ENCODE results near the gene PJA2.
"Not testable (repeated sequence)": the region's sequence is repeated elsewhere in the genome, so short reads cannot be mapped to it uniquely, and the experiment has no call there.

PJA2 gene

DNA sequence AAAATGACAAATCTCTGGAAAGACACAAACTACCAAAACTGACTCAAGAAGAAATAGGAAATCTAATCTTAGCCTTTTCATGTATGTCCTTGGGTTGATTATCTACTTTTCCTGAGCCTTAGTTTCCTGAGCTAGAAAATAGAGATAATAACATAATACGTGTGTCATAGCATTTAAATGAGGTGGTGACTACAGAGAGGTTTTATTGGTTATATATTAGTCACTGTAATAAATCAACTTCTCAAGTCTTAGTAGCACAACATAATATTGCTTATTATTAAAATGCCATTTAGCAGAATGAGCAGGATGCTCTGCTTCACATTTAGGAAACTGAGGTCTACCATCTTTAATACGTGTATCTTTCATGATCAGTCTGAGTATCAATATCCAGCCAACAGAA lies 7.1 kb upstream of the PJA2 start:
- no peaks in the 10 kb centered on the region for H3K27me3 Mint-ChIP-seq
- no peak overlapping the region for H3K4me3 Mint-ChIP-seq
- intact Hi-C loops (cut with micrococcal nuclease) = no loop called here

DNA sequence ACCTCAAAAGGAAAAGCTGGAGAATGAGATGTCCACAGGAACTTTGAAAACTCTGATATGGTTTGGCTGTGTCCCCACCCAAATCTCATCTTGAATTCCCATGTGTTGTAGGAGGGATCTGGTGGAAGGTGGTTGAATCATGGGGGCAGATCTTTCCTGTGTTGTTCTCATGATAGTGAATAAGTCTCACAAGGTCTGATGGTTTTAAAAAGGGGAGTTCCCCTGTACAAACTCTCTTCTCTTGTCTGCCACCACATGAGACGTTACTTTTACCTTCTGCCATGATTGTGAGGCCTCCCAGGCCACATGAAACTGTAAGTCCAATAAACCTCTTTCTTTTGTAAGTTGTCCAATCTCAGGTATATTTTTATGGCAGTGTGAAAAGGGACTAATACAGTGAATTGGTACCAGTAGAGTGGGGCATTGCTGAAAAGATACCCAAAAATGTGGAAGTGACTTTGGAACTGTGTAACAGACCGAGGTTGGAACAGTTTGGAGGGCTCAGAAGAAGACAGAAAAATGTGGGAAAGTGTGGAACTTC lies 4.2 kb upstream of the PJA2 start:
- peaks cover 11% of the 10 kb centered on the region for H3K4me1 Mint-ChIP-seq (ENCODE audit: low read depth)
- intact Hi-C loops (cut with micrococcal nuclease); H3K27me3 Mint-ChIP-seq; H3K27ac Mint-ChIP-seq; H3K4me3 Mint-ChIP-seq; H3K9me3 Mint-ChIP-seq: not testable (repeated sequence)
- peaks cover 18% of the 10 kb centered on the region for H3K36me3 Mint-ChIP-seq (ENCODE audit: low read depth)

More for the DNA sequence above, 7.1 kb upstream of the PJA2 start:
- H3K27ac Mint-ChIP-seq = no peak overlapping the region
- peaks cover 5% of the 10 kb centered on the region for H3K4me1 Mint-ChIP-seq (ENCODE audit: low read depth)
- no peaks in the 10 kb centered on the region for H3K9me3 Mint-ChIP-seq
- H3K36me3 Mint-ChIP-seq (ENCODE audit: low read depth) = no peaks in the 10 kb centered on the region

GRCh38 chr5:109413458-109413857 lies 3.7 kb upstream of the PJA2 start:
- H3K9me3 Mint-ChIP-seq = no peaks in the 10 kb centered on the region
- H3K36me3 Mint-ChIP-seq (ENCODE audit: low read depth) = peaks cover 20% of the 10 kb centered on the region
- H3K27me3 Mint-ChIP-seq = no peaks in the 10 kb centered on the region
- H3K4me1 Mint-ChIP-seq (ENCODE audit: low read depth) = peaks cover 11% of the 10 kb centered on the region
- no peak overlapping the region for H3K27ac Mint-ChIP-seq
- intact Hi-C loops (cut with micrococcal nuclease) = no loop called here
- H3K4me3 Mint-ChIP-seq = no peak overlapping the region

DNA sequence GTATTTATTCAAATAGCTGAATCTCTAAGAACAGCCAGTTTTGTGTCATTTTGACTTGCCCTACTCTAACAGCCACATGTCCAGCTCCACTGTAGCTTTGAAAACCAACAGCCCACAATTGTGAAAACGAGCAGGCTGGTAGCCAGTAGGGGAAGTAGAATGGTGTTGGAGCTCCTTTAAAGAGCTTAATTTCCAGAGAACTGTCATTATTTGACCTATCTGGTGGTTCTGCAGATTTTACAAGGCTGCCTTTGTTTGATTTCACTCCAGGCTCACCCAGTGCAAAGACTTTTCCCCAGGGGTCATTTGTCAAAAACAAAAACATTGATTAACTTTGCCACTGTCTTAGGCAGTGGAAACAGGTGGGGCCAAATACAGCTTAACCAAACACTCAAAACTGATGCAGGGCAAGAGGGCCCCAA lies 3.2 kb upstream of the PJA2 start:
- peaks cover 11% of the 10 kb centered on the region for H3K4me1 Mint-ChIP-seq (ENCODE audit: low read depth)
- no peak overlapping the region for H3K4me3 Mint-ChIP-seq
- no peak overlapping the region for H3K27ac Mint-ChIP-seq
- intact Hi-C loops (cut with micrococcal nuclease) = no loop called here
- H3K27me3 Mint-ChIP-seq = no peaks in the 10 kb centered on the region
- H3K36me3 Mint-ChIP-seq (ENCODE audit: low read depth) = peaks cover 20% of the 10 kb centered on the region
- no peaks in the 10 kb centered on the region for H3K9me3 Mint-ChIP-seq

- Mint-ChIP-seq H3K27me3 (no peaks in the 10 kb centered on the region), H3K4me1 (ENCODE audit: low read depth) (peaks cover 15% of the 10 kb centered on the region), H3K36me3 (ENCODE audit: low read depth) (peaks cover 20% of the 10 kb centered on the region), H3K4me3 (no peak overlapping the region), H3K27ac (peak overlapping the region; percentile 98), H3K9me3 (no peaks in the 10 kb centered on the region)
- intact Hi-C loops (cut with micrococcal nuclease) = no loop called here
These were observed 1.9 kb upstream of the PJA2 start for GRCh38 chr5:109411627-109412026.

DNA sequence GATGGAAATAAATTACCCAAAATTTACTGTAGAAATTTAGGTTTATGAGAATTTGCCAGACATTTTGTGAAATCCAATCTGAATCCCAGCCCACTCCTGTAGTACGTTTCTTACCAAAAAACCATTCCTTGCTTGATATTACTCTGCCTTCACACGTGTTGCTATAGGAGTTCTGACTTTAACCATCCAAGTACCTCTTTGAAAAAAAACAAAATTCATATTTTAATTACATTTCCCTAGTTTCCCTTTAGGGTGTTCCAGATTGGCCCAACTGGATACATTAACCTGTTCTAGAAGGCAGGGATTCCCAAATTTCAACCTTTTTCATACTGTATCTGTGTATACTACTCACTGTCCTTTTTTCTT lies 1.4 kb upstream of the PJA2 start:
- peaks cover 20% of the 10 kb centered on the region for H3K4me1 Mint-ChIP-seq (ENCODE audit: low read depth)
- intact Hi-C loops (cut with micrococcal nuclease) = no loop called here
- peak overlapping the region; percentile 98 for H3K27ac Mint-ChIP-seq
- no peaks in the 10 kb centered on the region for H3K9me3 Mint-ChIP-seq
- peaks cover 23% of the 10 kb centered on the region for H3K36me3 Mint-ChIP-seq (ENCODE audit: low read depth)
- peak overlapping the region; percentile 97 for H3K4me3 Mint-ChIP-seq
- no peaks in the 10 kb centered on the region for H3K27me3 Mint-ChIP-seq

DNA sequence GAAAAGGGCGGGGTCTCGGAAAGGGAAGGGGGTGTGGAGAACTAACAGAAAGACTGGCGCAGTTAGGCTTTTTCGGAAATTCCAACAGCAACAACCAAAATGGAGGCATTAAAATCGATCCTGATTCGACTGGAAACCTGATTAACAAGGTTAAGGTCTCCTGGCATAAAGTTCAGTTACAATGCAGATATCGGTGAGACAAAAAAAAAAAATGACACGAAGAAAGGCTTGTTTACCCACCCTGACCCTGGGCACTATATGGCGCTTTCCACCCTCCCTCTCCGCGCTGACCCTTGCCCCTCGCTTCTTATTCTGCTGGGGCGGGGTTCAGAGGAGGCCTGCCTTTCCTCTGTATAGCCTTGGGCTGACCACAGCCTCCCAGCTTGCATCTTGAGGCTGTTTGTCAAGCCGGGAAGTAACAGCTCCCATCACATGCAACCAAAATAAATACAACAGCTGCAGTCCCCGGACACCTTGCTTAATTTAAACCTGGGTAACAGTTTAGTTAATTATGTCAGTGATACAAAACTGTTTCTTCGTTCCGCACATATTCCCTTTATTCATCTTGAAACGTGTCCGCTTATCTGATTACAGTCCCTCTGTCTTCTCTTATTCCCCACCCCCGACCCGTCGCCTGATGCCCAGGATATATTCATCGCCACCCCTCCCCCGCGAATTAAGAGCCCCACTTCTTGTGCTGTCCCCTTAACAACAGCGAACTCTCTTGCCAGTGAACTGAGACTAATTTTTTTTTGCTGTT lies 795 bp upstream of the PJA2 start:
- intact Hi-C loops (cut with micrococcal nuclease) = loop anchor here (1.0 kb wide), 2 partner anchors 279 to 1028 kb away; partner anchors contain the start of genes FBXL17 and MAN2A1
- Mint-ChIP-seq H3K36me3 (ENCODE audit: low read depth) (peaks cover 26% of the 10 kb centered on the region), H3K9me3 (no peaks in the 10 kb centered on the region), H3K27ac (peak overlapping the region; percentile 98), H3K27me3 (no peaks in the 10 kb centered on the region), H3K4me3 (peak overlapping the region; percentile 97), H3K4me1 (ENCODE audit: low read depth) (peaks cover 22% of the 10 kb centered on the region)

DNA sequence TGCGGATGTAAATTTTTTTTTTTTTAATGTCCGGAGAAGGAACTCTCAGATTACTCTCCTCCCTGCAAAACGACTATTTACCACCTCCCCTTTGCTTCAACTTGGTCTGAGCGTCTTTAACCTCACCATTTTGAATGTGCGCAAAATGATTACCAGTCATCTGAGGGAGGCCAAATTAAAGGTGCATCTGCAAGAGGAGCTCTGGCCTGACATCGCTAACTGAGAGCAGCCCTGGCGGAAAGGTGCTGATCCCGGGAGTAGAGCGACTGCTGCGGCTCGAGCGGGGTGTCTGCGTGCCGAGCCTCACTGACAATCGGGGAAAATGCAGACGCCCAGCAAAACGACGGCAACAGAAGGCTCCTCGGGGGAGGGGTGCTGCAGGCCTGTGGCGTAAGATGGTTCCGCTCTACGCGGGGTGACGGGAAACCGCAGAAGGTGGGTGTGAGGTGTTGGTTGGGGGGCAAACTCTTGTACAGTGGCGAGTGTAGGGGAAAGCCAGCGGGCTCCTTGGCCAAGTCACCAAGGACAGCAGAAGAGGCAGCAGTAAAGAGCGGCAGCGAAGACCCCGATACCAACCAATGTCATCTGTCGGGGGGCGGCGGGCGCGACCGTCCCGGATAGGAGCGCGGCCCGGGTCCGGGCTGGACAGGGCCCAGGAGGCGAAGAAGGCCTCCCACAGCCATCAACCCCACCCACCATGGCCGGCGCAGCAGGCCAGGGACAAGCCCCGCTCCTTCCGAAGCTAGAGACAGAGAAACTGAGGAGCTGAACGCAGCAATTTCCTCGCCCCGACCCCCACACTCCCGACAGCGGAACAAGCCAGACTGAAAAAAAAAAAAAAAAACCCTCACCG lies 557 bp downstream of the PJA2 start:
- Mint-ChIP-seq H3K36me3 (ENCODE audit: low read depth) (peaks cover 31% of the 10 kb centered on the region), H3K9me3 (no peaks in the 10 kb centered on the region), H3K4me1 (ENCODE audit: low read depth) (peaks cover 22% of the 10 kb centered on the region), H3K4me3 (peak overlapping the region; percentile 97), H3K27me3 (no peaks in the 10 kb centered on the region), H3K27ac (peak overlapping the region; percentile 98)
- intact Hi-C loops (cut with micrococcal nuclease) = loop anchor here (5.0 kb wide), 3 partner anchors 58 to 1328 kb away; partner anchors contain the start of genes FER and SLC25A46

- Mint-ChIP-seq H3K4me1 (ENCODE audit: low read depth) (peaks cover 27% of the 10 kb centered on the region), H3K36me3 (ENCODE audit: low read depth) (peaks cover 38% of the 10 kb centered on the region), H3K27ac (peak overlapping the region; percentile 64), H3K9me3 (no peaks in the 10 kb centered on the region), H3K4me3 (peak overlapping the region; percentile 55), H3K27me3 (no peaks in the 10 kb centered on the region)
- intact Hi-C loops (cut with micrococcal nuclease) = loop anchor here (5.0 kb wide), 3 partner anchors 59 to 1329 kb away; partner anchors contain the start of genes FER and SLC25A46
These were observed 1.9 kb downstream of the PJA2 start for GRCh38 chr5:109407913-109408312.

- Mint-ChIP-seq H3K36me3 (ENCODE audit: low read depth) (peaks cover 38% of the 10 kb centered on the region), H3K9me3 (no peaks in the 10 kb centered on the region), H3K4me1 (ENCODE audit: low read depth) (peaks cover 36% of the 10 kb centered on the region), H3K27ac (no peak overlapping the region), H3K27me3 (no peaks in the 10 kb centered on the region), H3K4me3 (no peak overlapping the region)
- intact Hi-C loops (cut with micrococcal nuclease) = loop anchor here (5.0 kb wide), 3 partner anchors 61 to 1331 kb away; partner anchors contain the start of genes FER and SLC25A46
These were observed 3.1 kb downstream of the PJA2 start for GRCh38 chr5:109406719-109407118.

DNA sequence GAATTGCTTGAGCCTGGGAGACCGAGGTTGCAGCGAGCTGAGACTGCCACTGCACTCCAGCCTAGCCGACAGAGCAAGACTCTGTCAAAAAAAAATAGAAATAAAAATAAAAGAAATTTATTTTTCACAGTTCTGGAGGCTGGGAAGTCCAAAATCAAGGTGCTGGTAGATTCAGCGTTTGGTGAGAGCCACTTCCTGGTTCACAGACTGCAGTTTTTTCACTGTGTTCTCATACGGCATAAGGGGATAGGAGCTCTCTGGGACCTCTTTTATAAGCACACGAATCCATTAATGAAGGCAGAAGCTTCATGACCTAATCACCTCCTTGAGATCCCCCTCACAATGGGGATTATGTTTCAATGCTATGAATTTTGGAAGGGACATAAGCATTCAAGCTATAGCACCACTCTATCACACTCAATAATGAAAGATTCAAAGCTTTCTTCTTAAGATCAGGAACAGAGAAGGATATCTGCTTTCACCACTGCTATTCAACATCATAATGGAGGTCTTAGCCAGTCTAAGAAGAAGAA lies 5.3 kb downstream of the PJA2 start:
- H3K9me3 Mint-ChIP-seq = no peaks in the 10 kb centered on the region
- peaks cover 43% of the 10 kb centered on the region for H3K36me3 Mint-ChIP-seq (ENCODE audit: low read depth)
- no peak overlapping the region for H3K27ac Mint-ChIP-seq
- intact Hi-C loops (cut with micrococcal nuclease) = no loop called here
- no peak overlapping the region for H3K4me3 Mint-ChIP-seq
- no peaks in the 10 kb centered on the region for H3K27me3 Mint-ChIP-seq
- peaks cover 38% of the 10 kb centered on the region for H3K4me1 Mint-ChIP-seq (ENCODE audit: low read depth)

DNA sequence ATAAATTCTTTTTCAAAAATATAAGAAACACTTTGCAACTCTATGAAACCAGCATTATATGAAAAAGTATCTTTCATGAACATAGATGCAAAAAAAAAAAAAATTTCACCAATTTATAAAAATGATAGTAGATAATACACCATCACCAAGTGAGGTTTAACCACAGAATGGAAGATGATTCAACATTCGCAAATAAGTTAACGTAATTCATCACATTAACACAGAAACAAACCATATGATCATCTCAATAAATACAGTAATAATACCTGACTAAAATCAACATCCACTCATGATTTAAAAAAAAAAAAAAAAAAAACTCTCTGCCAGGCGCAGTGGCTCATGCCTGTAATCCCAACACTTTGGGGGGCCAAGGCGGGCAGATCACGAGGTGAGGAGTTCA lies 6.3 kb downstream of the PJA2 start:
- no peak overlapping the region for H3K27ac Mint-ChIP-seq

GRCh38 chr5:109399092-109399759 lies 10.5 kb downstream of the PJA2 start:
- intact Hi-C loops (cut with micrococcal nuclease) = no loop called here
- H3K27me3 Mint-ChIP-seq = no peaks in the 10 kb centered on the region
- H3K4me3 Mint-ChIP-seq = no peak overlapping the region
- H3K4me1 Mint-ChIP-seq (ENCODE audit: low read depth) = peaks cover 49% of the 10 kb centered on the region
- peaks cover 39% of the 10 kb centered on the region for H3K36me3 Mint-ChIP-seq (ENCODE audit: low read depth)
- no peak overlapping the region for H3K27ac Mint-ChIP-seq
- H3K9me3 Mint-ChIP-seq = no peaks in the 10 kb centered on the region

More for the DNA sequence above, 6.3 kb downstream of the PJA2 start:
- Mint-ChIP-seq H3K27me3 (no peaks in the 10 kb centered on the region), H3K4me1 (ENCODE audit: low read depth) (peaks cover 47% of the 10 kb centered on the region), H3K4me3 (no peak overlapping the region), H3K9me3 (no peaks in the 10 kb centered on the region), H3K36me3 (ENCODE audit: low read depth) (peaks cover 41% of the 10 kb centered on the region)
- intact Hi-C loops (cut with micrococcal nuclease) = no loop called here
